Aorta (tissue), 5 donors: ENCODE measurements around the gene MECR. TPM values are rescaled to one million over a fixed set of nuclear protein-coding genes. Genes with fewer than 3 reads are reported as not detected.
"Not testable (repeated sequence)": the region's sequence is repeated elsewhere in the genome, so short reads cannot be mapped to it uniquely, and the experiment has no call there.

Experiments
- ATAC-seq: fragments of 200-7000 bp; cut with Tn5 transposase; one replicate; pipeline ENCODE4 v1.9.1; 2022; ENCODE audit warnings: moderate library complexity; ENCODE audit not compliant: low FRiP score
- DNase-seq, 2 donors: peaks; one replicate each; pipeline ENCODE4 v3.0.0-alpha.2; 2020
- H3K27ac ChIP-seq, 2 donors: one replicate each; pipeline ENCODE4 v1.5.1; 2013; ENCODE audit warnings: low read length in 2 of 2, mild to moderate bottlenecking in 2 of 2, moderate library complexity in 2 of 2, control low read depth in 1 of 2, inconsistent platforms in 1 of 2, low read depth in 1 of 2
- H3K27me3 ChIP-seq, 2 donors: one replicate each; pipeline ENCODE4 v1.6.1; 2013; ENCODE audit warnings: control low read depth in 1 of 2, low read length in 1 of 2, mild to moderate bottlenecking in 1 of 2, moderate library complexity in 1 of 2; ENCODE audit not compliant: insufficient read depth in 2 of 2, control insufficient read depth in 1 of 2
- H3K36me3 ChIP-seq, 2 donors: one replicate each; pipeline ENCODE4 v1.6.1; 2013; ENCODE audit warnings: control low read depth in 1 of 2, low read length in 1 of 2, mild to moderate bottlenecking in 1 of 2; ENCODE audit not compliant: insufficient read depth in 2 of 2, control insufficient read depth in 1 of 2
- H3K4me1 ChIP-seq, 2 donors: one replicate each; pipeline ENCODE4 v1.6.1; 2013; ENCODE audit warnings: low read length in 2 of 2, control low read depth in 1 of 2, mild to moderate bottlenecking in 1 of 2, moderate library complexity in 1 of 2; ENCODE audit not compliant: insufficient read depth in 2 of 2, control insufficient read depth in 1 of 2
- H3K4me3 ChIP-seq, 2 donors: one replicate each; pipeline ENCODE4 v1.5.1; 2013; ENCODE audit warnings: low read length in 2 of 2, control low read depth in 1 of 2, mild to moderate bottlenecking in 1 of 2
- H3K9me3 ChIP-seq: one replicate; pipeline ENCODE4 v1.6.1; 2013; ENCODE audit warnings: mild to moderate bottlenecking, low read length; ENCODE audit not compliant: control insufficient read depth
- WGBS, 2 donors: extraction: QIAGEN DNeasy Blood & Tissue Kit; methylation state at CpG; one replicate each; pipeline ENCODE4 v1.1.7; 2013; 5-methylcytosine and 5-hydroxymethylcytosine counted together
- intact Hi-C, 2 donors: fragments of 100-400 bp; cut with DNase I; formaldehyde crosslinking; loops; one replicate each; pipeline versions ENCODE4 v1.14.2 to v1.15.0; 2022
- polyA plus RNA-seq, 2 donors: library from polyadenylated mRNA; stranded (reverse); fragments of 200-250 nt; gene quantifications; one replicate each; pipeline ENCODE4 v1.2.3, GENCODE V29; 2013
- total RNA-seq, 2 donors: library from RNA; stranded (reverse); fragmentation: NEBNext Ultra II Directional; extraction: Animal tissue kit (Norgen Biotek cat#: 25700); gene quantifications; one replicate each; pipeline ENCODE4 v1.2.1, GENCODE V29; 2021
- donor health status: healthy with polysubstance abuse.
- donor health status: Bipolar disorder and iron deficiency.
- donor health status: DM: no; HTN: no; CAD: no.
- donor health status: DM: no; HTN: no; CAD: no.
- donor health status: DM: yes; HTN: yes; CAD: no.

Gene MECR
- total and polyA plus RNA-seq, 4 donors: 14.7 to 22.5 (median 19.4) TPM

- DNase-seq: peak in 1 of 2 donors; percentile 80
Measured at GRCh38 chr1:29162476-29163138, 68.1 kb downstream of the MECR start.

GRCh38 chr1:29162025-29162424, 68.7 kb downstream of the MECR start:
- no peaks in the 10 kb centered on the region for H3K4me1 ChIP-seq
- H3K9me3 ChIP-seq: no peaks in the 10 kb centered on the region
- peaks cover 6 to 8% of the 10 kb centered on the region in 2 donors for H3K36me3 ChIP-seq
- H3K27ac ChIP-seq: no peak overlapping the region
- 45 to 50% methylated on average over 4 of the region's 4 CpGs for WGBS, 2 donors
- DNase-seq (no peak), ATAC-seq (no peak)
- intact Hi-C loops: no loop called here
- no peaks in the 10 kb centered on the region for H3K27me3 ChIP-seq
- H3K4me3 ChIP-seq: no peak overlapping the region

More at GRCh38 chr1:29162476-29163138, 68.1 kb downstream of the MECR start:
- H3K27me3 ChIP-seq: no peaks in the 10 kb centered on the region
- no peak overlapping the region for H3K27ac ChIP-seq
- intact Hi-C loops: no loop called here
- H3K4me3 ChIP-seq: no peak overlapping the region
- peaks cover 6 to 8% of the 10 kb centered on the region in 2 donors for H3K36me3 ChIP-seq
- ATAC-seq: no peak
- H3K9me3 ChIP-seq: no peaks in the 10 kb centered on the region
- no peaks in the 10 kb centered on the region for H3K4me1 ChIP-seq
- WGBS, 2 donors: 47 to 51% methylated on average over 9 of the region's 9 CpGs

- H3K9me3 ChIP-seq: no peaks in the 10 kb centered on the region
- peaks cover 2 to 4% of the 10 kb centered on the region in 2 donors for H3K36me3 ChIP-seq
- H3K4me1 ChIP-seq: no peaks in the 10 kb centered on the region
- H3K4me3 ChIP-seq: no peak overlapping the region
- H3K27me3 ChIP-seq: no peaks in the 10 kb centered on the region
- DNase-seq (no peak), ATAC-seq (no peak)
- WGBS, 2 donors: 71 to 86% methylated on average over 3 of the region's 3 CpGs
- intact Hi-C loops: no loop called here
- no peak overlapping the region for H3K27ac ChIP-seq
Measured at GRCh38 chr1:29159773-29160172, 71.0 kb downstream of the MECR start.

GRCh38 chr1:29157269-29157601, 73.5 kb downstream of the MECR start:
- intact Hi-C loops: no loop called here
- H3K27ac ChIP-seq: no peak overlapping the region
- peaks cover 4 to 7% of the 10 kb centered on the region in 2 donors for H3K36me3 ChIP-seq
- DNase-seq (no peak), ATAC-seq (no peak)
- H3K27me3 ChIP-seq: no peaks in the 10 kb centered on the region
- no peaks in the 10 kb centered on the region for H3K4me1 ChIP-seq
- no peak overlapping the region for H3K4me3 ChIP-seq
- no peaks in the 10 kb centered on the region for H3K9me3 ChIP-seq
- 48 to 57% methylated on average over 3 of the region's 3 CpGs for WGBS, 2 donors

GRCh38 chr1:29156543-29157268, 74.0 kb downstream of the MECR start:
- ATAC-seq (no peak), DNase-seq (no peak)
- H3K27ac ChIP-seq: no peak overlapping the region
- no peak overlapping the region for H3K4me3 ChIP-seq
- H3K27me3 ChIP-seq: no peaks in the 10 kb centered on the region
- WGBS, 2 donors: 38 to 40% methylated on average over 10 of the region's 10 CpGs
- H3K4me1 ChIP-seq: no peaks in the 10 kb centered on the region
- peaks cover 6 to 7% of the 10 kb centered on the region in 2 donors for H3K36me3 ChIP-seq
- intact Hi-C loops: no loop called here
- no peaks in the 10 kb centered on the region for H3K9me3 ChIP-seq

- Histone ChIP-seq H3K36me3 (peaks cover 12 to 16% of the 10 kb centered on the region in 2 donors), H3K4me1 (no peaks in the 10 kb centered on the region), H3K27ac (no peak overlapping the region), H3K4me3 (no peak overlapping the region), H3K27me3 (no peaks in the 10 kb centered on the region), H3K9me3 (no peaks in the 10 kb centered on the region)
- ATAC-seq: no peak
- 88 to 94% methylated on average over 8 of the region's 8 CpGs for WGBS, 2 donors
- DNase-seq: no peak
- intact Hi-C loops: no loop called here
Measured at GRCh38 chr1:29152046-29152805, 78.5 kb downstream of the MECR start.

GRCh38 chr1:29150346-29150745, 80.4 kb downstream of the MECR start:
- H3K27me3 ChIP-seq, DNase-seq, ATAC-seq, H3K4me3 ChIP-seq, intact Hi-C loops, H3K27ac ChIP-seq, H3K9me3 ChIP-seq, H3K4me1 ChIP-seq: not testable (repeated sequence)
- peaks cover 12 to 16% of the 10 kb centered on the region in 2 donors for H3K36me3 ChIP-seq
- WGBS, 2 donors: 95 to 97% methylated on average over 9 of the region's 9 CpGs

- DNase-seq (peak in 1 of 2 donors; percentile 68), ATAC-seq (no peak)
- Histone ChIP-seq H3K36me3 (peaks cover 12 to 16% of the 10 kb centered on the region in 2 donors), H3K4me3 (no peak overlapping the region), H3K9me3 (no peaks in the 10 kb centered on the region), H3K4me1 (no peaks in the 10 kb centered on the region), H3K27me3 (no peaks in the 10 kb centered on the region), H3K27ac (no peak overlapping the region)
- intact Hi-C loops: no loop called here
- 95 to 96% methylated on average over 35 of the region's 35 CpGs for WGBS, 2 donors
Measured at GRCh38 chr1:29148656-29149491, 81.9 kb downstream of the MECR start.
